Thymus (tissue), 11 donors: ENCODE results near the gene LIPA. TPM values are rescaled to one million over a fixed set of nuclear protein-coding genes. Genes with fewer than 3 reads are reported as not detected.

ENCODE experiments used
- DNase-seq, 9 donors: peaks; one replicate each; pipeline ENCODE4 v3.0.0-alpha.2; 2013; ENCODE audit warnings: low spot score in 9 of 9, low read depth in 6 of 9, missing footprints in 1 of 9
- H3K27ac ChIP-seq, 2 donors: one replicate each; pipeline ENCODE4 v1.5.1; 2013; ENCODE audit warnings: control low read depth in 1 of 2, low read depth in 1 of 2, low read length in 1 of 2, mild to moderate bottlenecking in 1 of 2, moderate library complexity in 1 of 2
- H3K27me3 ChIP-seq, 2 donors: one replicate each; pipeline ENCODE4 v1.5.1; 2013; ENCODE audit warnings: low read length in 1 of 2; ENCODE audit not compliant: control insufficient read depth in 2 of 2, insufficient read depth in 1 of 2
- H3K36me3 ChIP-seq, 2 donors: one replicate each; pipeline ENCODE4 v1.5.1; 2013; ENCODE audit warnings: low read length in 1 of 2, mild to moderate bottlenecking in 1 of 2, moderate library complexity in 1 of 2; ENCODE audit not compliant: control insufficient read depth in 2 of 2, insufficient read depth in 2 of 2
- H3K4me1 ChIP-seq, 2 donors: one replicate each; pipeline ENCODE4 v1.5.1; 2013; ENCODE audit warnings: low read length in 2 of 2; ENCODE audit not compliant: control insufficient read depth in 2 of 2, insufficient read depth in 2 of 2
- H3K4me3 ChIP-seq, 2 donors: one replicate each; pipeline ENCODE4 v1.5.1; 2013; ENCODE audit warnings: low read length in 2 of 2, control low read depth in 1 of 2, mild to moderate bottlenecking in 1 of 2
- H3K9me3 ChIP-seq, 2 donors: one replicate each; pipeline ENCODE4 v1.5.1; 2013; ENCODE audit warnings: low read length in 1 of 2, mild to moderate bottlenecking in 1 of 2; ENCODE audit not compliant: control insufficient read depth in 2 of 2, insufficient read depth in 1 of 2
- WGBS: extraction: QIAGEN DNeasy Blood & Tissue Kit; methylation state at CpG from one replicate; pipeline ENCODE4 v1.1.7; 2013; 5-methylcytosine and 5-hydroxymethylcytosine counted together
- polyA plus RNA-seq: library from polyadenylated mRNA; stranded (reverse); fragments of 200-250 nt; gene quantifications from one replicate; pipeline ENCODE4 v1.2.3, GENCODE V29; 2013
- total RNA-seq: library from RNA; stranded (reverse); fragments of 120-200 nt; gene quantifications from one replicate; pipeline ENCODE4 v1.2.4, GENCODE V29; 2013
- donor health status: healthy.

LIPA gene
- total and polyA plus RNA-seq, 2 donors: 45.9 to 62.3 TPM

DNA sequence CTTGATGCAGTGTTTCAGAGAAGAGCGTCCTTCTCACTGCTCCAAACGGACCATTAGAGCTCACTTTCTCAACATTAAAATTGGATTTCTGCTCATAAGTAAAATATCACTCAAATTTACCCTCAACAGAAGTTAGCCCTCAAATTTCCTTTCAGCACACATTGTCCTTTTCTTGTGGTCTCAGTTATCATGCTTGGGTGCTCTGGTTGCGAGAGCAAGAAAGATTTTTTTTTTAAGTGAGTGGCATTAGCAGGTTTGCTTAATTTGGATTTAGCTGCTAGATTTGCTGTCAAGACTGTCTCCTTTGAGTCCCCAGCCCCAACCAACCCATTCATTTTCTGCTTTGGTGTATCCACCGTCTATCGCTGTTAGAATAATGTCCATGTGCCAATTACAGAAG, 41.9 kb downstream of the LIPA start:
- peaks cover 0 to under 1% of the 10 kb centered on the region in 2 donors for H3K36me3 ChIP-seq
- no peak overlapping the region for H3K4me3 ChIP-seq
- H3K9me3 ChIP-seq: no peaks in the 10 kb centered on the region
- H3K4me1 ChIP-seq: peaks cover 10 to 25% of the 10 kb centered on the region in 2 donors
- WGBS: 82% methylated on average over 5 of the region's 5 CpGs
- no peak for DNase-seq
- no peak overlapping the region for H3K27ac ChIP-seq
- H3K27me3 ChIP-seq: peaks cover 12 to 52% of the 10 kb centered on the region in 2 donors

DNA sequence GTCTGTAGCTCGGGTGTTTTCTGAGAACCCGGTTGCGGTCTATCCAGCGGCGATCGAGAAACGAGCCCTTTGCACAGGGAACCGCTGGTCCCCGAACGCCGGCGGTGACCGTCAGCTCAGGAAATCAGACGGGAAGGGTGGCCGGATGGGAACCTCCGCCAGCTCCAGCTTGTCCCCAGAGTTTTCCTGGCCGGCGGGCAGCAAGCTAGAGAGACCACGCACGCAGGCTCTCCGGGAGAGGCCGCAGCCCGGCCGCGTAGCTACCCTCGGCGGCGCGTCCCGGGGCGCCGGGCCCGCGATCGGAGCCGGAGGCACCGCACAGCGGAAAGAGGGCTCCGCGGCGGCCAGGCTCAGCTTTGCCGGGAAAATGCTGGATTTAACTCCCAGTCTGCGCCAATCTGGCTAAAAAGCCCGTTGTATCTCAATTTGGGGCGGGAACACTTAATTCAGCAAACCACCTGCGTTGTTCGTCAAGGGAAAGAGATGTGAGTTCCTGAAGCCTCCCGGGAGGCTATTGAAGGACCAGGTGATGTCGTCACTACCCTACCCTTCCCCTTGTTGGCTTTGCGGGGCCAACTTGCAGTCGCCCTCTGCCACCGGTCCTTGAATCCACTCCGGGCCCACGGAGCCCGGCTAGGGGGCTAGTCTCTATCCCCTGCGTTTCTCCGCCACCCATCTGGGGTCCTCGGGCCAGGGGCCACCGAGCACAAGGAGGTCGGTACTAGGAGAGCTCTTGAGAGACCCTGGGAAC, 43.6 kb downstream of the LIPA start:
- no peaks in the 10 kb centered on the region for H3K36me3 ChIP-seq
- peak overlapping the region in 1 of 2 donors; percentile 64 for H3K27ac ChIP-seq
- no peaks in the 10 kb centered on the region for H3K9me3 ChIP-seq
- peak in 2 of 9 donors; percentile 15 to 34 for DNase-seq
- WGBS: 5% methylated on average over 60 of the region's 60 CpGs
- H3K27me3 ChIP-seq: peaks cover 12 to 66% of the 10 kb centered on the region in 2 donors
- H3K4me3 ChIP-seq: peak overlapping the region; percentile 37 to 55
- peaks cover 10 to 25% of the 10 kb centered on the region in 2 donors for H3K4me1 ChIP-seq

DNA sequence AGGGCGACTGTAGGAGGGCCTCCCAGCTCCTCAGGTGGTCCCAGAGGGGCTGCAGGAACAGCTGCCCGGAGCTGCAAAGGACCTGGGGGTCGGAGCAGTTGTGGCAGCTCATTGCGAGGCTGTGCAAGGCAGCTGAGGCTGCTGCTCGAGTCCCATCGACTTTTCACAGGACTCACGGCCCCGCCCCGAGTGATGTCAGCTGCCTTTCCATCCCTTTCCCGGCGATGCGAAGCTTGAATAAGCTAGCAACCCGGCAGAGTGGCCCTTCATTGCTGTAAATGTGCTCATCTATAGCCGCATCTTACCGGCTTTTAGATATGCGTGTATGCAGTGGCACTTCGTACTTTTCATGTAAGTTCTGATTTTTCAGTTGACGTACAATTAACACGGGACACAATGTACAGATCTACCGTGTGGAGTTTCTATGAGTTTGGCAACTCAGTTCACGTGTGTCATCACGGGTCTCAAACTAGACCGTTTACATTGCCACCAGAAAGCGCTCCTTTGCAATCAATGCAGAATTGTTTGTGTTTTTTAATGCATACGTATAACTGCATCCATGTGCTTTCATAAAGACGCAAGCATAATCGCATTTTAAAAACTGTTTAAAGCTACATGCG, 44.3 kb downstream of the LIPA start, which contains the start of gene CH25H:
CH25H (minus strand) TSS at position 137 of the 620 bp plus-strand sequence; CDS start at position 112, 25 bp downstream.
- peaks cover 10 to 25% of the 10 kb centered on the region in 2 donors for H3K4me1 ChIP-seq
- peaks cover 12 to 66% of the 10 kb centered on the region in 2 donors for H3K27me3 ChIP-seq
- under 1% methylated on average over 28 of the region's 28 CpGs for WGBS
- H3K27ac ChIP-seq: peak within 1 kb of the TSS; percentile 16 to 72
- peak within 1 kb of the TSS; percentile 37 to 55 for H3K4me3 ChIP-seq
- H3K9me3 ChIP-seq: no peaks in the 10 kb centered on the region
- DNase-seq: peak in 5 of 9 donors; percentile 20 to 59 (median 27)
- no peaks in the 10 kb centered on the region for H3K36me3 ChIP-seq

DNA sequence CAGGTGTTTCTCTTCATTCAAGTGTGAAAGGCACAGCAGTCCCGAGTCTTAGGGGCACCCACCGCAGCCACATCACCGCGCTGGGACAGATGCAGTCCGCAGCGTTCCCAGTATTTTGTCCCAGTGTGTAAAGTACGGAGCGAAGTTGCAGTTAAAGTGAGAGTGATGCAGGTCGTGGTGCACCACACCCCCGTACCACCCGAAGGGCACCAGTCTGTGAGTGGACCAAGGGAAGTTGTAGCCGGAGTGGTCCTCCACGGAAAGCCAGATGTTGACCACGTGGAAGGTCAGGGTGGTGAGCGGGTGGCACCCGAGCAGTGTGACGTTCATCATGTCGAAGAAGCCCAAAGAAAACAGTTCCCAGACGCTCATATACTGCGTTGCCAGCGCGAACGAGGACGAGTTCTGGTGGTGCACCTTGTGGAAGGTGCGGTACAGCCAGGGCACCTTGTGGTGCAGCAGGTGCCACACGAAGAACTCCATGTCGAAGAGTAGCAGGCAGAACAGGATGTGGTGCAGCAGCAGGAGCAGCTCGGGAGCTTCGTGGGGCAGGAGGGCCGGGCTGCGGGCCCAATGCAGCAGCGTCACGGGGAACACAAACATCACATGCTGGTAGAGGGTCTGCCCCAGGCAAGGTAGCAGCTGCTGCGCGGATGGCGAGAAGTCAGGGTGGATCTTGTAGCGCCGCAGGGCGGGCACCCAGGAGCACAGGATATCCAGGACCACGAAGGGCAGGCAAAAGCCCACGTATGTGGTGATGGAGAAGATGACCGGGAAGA, 45.0 kb downstream of the LIPA start:
- Histone ChIP-seq H3K4me1 (peaks cover 10 to 25% of the 10 kb centered on the region in 2 donors), H3K9me3 (no peaks in the 10 kb centered on the region), H3K36me3 (no peaks in the 10 kb centered on the region), H3K27me3 (peaks cover 12 to 66% of the 10 kb centered on the region in 2 donors), H3K4me3 (peak overlapping the region; percentile 37 to 55), H3K27ac (peak overlapping the region; percentile 16 to 72)
- peak; percentile 30 to 78 (median 52) for DNase-seq
- 12% methylated on average over 42 of the region's 42 CpGs for WGBS

DNA sequence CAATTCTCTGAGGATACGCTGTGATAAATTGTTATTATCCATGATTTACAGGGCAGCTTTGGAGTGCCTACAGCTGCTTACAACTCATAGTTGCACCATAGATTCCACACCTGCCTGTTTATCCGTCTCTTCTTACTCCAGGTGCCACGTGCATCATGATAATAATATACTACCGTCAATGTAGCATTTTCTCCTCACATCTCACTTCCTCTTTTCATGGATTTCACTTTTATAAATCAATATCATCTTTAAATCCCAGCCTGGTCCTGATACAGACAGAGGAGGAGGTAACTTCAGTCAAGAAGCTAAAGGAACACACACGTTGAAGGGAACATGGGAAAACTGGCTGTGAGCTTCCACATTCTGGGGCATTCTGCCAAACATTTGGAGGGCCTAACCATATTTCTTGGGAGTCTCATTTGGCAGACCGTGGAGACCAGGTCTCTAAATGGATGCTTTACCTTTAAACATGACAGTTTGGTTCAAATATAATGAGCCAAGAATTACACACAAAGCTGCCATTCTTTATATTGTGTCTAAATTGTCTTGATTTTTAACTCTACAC, 46.9 kb downstream of the LIPA start:
- WGBS: 53% methylated on average over 6 of the region's 6 CpGs
- peaks cover 10 to 25% of the 10 kb centered on the region in 2 donors for H3K4me1 ChIP-seq
- H3K27ac ChIP-seq: no peak overlapping the region
- peaks cover 12 to 62% of the 10 kb centered on the region in 2 donors for H3K27me3 ChIP-seq
- DNase-seq: no peak
- no peaks in the 10 kb centered on the region for H3K36me3 ChIP-seq
- no peaks in the 10 kb centered on the region for H3K9me3 ChIP-seq
- H3K4me3 ChIP-seq: no peak overlapping the region

DNA sequence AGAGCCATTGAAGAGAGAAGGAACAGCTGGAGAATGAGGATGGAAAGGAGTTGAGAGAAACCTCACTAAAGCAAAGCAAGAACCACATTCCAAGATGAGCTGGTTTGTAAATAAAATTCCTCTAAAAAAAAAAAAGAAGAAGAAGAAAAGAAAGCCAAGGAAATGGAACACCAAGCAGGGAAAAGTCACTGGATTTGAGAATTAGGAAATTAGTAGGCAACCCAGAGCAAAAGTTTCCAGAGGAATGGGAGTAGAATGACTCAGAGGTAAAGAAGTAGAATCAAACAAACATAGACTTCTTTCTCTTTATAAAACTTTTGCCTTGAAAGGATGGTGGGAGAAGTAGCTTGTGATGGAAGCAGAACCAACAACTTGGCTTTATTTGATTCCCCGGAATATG, 48.3 kb downstream of the LIPA start:
- no peak for DNase-seq
- H3K4me3 ChIP-seq: no peak overlapping the region
- no peaks in the 10 kb centered on the region for H3K36me3 ChIP-seq
- peaks cover 7 to 48% of the 10 kb centered on the region in 2 donors for H3K27me3 ChIP-seq
- peaks cover 9 to 21% of the 10 kb centered on the region in 2 donors for H3K4me1 ChIP-seq
- H3K9me3 ChIP-seq: no peaks in the 10 kb centered on the region
- 95% methylated on average over 1 of the region's 1 CpG for WGBS
- no peak overlapping the region for H3K27ac ChIP-seq

DNA sequence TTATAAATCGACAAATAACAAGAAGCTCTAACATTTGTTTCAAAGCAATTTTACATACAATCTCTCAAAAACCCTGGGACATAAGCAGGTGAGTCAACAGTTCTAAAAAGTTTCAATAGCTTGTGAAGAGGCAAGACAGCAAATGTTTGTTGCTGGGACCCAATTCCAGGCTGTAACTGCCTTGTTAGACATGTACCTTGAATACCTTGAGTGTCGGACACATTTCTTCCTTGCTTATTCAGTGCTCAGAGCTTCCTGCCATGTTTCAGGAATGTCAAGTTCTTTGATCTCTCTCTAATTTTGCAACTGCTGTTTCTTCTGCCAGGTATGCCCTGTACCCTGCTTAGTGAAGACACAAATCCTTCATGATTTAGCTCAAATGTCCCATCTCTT, 49.5 kb downstream of the LIPA start:
- H3K9me3 ChIP-seq: no peaks in the 10 kb centered on the region
- H3K4me1 ChIP-seq: peaks cover under 1 to 9% of the 10 kb centered on the region in 2 donors
- H3K27ac ChIP-seq: no peak overlapping the region
- WGBS: 73% methylated on average over 2 of the region's 2 CpGs
- no peak overlapping the region for H3K4me3 ChIP-seq
- peaks cover 3 to 36% of the 10 kb centered on the region in 2 donors for H3K27me3 ChIP-seq
- no peak for DNase-seq
- H3K36me3 ChIP-seq: no peaks in the 10 kb centered on the region

DNA sequence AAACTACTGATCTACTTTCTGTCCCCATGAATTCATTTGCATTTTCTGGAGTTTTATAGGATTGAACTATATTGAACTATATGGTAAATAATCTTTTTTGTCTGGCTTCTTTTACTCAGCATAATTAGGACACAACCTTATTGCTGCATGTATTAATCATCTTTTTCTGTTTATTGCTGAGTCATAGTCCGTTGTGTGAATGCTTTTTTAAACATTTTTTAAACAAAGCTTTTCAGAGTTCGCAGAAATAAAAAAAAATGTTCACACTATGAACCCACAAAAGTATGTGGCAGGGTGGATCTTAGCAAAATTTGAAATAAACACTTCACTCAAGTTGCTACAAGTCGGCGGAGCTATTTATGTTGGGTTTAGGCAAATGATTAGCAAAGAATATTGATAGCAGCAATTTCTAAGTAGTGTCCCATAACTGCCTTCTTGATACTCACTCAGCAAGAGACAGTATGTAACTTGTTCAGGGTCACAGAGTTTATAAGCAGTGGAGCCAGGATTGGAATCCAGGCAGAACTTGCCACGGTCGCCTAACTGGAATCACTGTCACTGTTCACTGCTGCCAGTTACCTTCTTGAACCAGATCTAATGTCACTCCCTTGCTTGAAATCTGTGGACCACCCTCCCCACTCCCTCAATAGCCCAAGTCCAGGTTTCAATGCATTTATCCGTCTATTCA, 50.1 kb downstream of the LIPA start:
- no peak for DNase-seq
- no peaks in the 10 kb centered on the region for H3K36me3 ChIP-seq
- H3K27ac ChIP-seq: no peak overlapping the region
- 91% methylated on average over 7 of the region's 7 CpGs for WGBS
- no peaks in the 10 kb centered on the region for H3K9me3 ChIP-seq
- no peak overlapping the region for H3K4me3 ChIP-seq
- peaks cover 3 to 31% of the 10 kb centered on the region in 2 donors for H3K27me3 ChIP-seq
- H3K4me1 ChIP-seq: peaks cover 0 to 3% of the 10 kb centered on the region in 2 donors
